LNCAP (cell line): ENCODE results near the gene PHTF2.

Source experiments
- CTCF ChIP-seq: fragments of 450-650 bp; IDR thresholded peaks from 2 replicates; pipeline ENCODE4 v1.5.1; 2017; ENCODE audit warnings: mild to moderate bottlenecking

PHTF2 gene

GRCh38 chr7:77878500-77878899 lies 79.9 kb downstream of the PHTF2 start:
- TF ChIP-seq CTCF = no peak

GRCh38 chr7:77879272-77879671 lies 80.7 kb downstream of the PHTF2 start:
- TF ChIP-seq CTCF = no peak

GRCh38 chr7:77881871-77882270 lies 83.3 kb downstream of the PHTF2 start:
- TF ChIP-seq CTCF = no peak

GRCh38 chr7:77885155-77885554 lies 86.6 kb downstream of the PHTF2 start:
- TF ChIP-seq CTCF = no peak

- TF ChIP-seq CTCF = no peak
Observed at GRCh38 chr7:77887567-77887966, 89.0 kb downstream of the PHTF2 start.

GRCh38 chr7:77888998-77889397 lies 90.4 kb downstream of the PHTF2 start:
- TF ChIP-seq CTCF = no peak

- no peak for TF ChIP-seq CTCF
Observed at GRCh38 chr7:77893813-77894212, 95.2 kb downstream of the PHTF2 start.

- no peak for TF ChIP-seq CTCF
Observed at GRCh38 chr7:77894574-77895091, 96.1 kb downstream of the PHTF2 start.
